B cell (primary cell): Measurements from ENCODE around the gene CGB1. TPM values are rescaled to one million over a fixed set of nuclear protein-coding genes. Genes with fewer than 3 reads are reported as not detected.

Experiments
- ATAC-seq: fragments of 200-7000 bp; cut with Tn5 transposase; one replicate; pipeline ENCODE4 v1.10.0; 2021; ENCODE audit warnings: low read depth, mild to moderate bottlenecking, moderate number of reproducible peaks, moderate library complexity
- CTCF ChIA-PET: fragments of 350-600 bp; sonication (Branson Sonifier 250); formaldehyde crosslinking; loops from one replicate; lab custom pipeline; 2021; ENCODE audit warnings: antibody characterized with exemption, inconsistent platforms; lab: Charles Lee
- POLR2A ChIA-PET: fragments of 350-600 bp; sonication (Branson Sonifier 250); formaldehyde crosslinking; loops from one replicate; lab custom pipeline; 2021; ENCODE audit warnings: antibody characterized with exemption; lab: Charles Lee
- DNase-seq: peaks from one replicate; pipeline ENCODE4 v3.0.0; 2013
- H2AFZ ChIP-seq: 2 replicates; pipeline ENCODE4 v1.6.1; 2012; ENCODE audit warnings: mild to moderate bottlenecking, low read depth, low read length; ENCODE audit not compliant: insufficient read depth, poor library complexity, severe bottlenecking
- H3K27ac ChIP-seq, 2 donors: 1 replicate in 1 of 2; 2 replicates in 1 of 2; pipeline ENCODE4 v1.5.1; 2012 to 2013; ENCODE audit warnings: low read length in 2 of 2, mild to moderate bottlenecking in 2 of 2, moderate library complexity in 1 of 2
- H3K27me3 ChIP-seq, 4 experiments: fragments of 200-600 bp in 1 of 4; sonication (generic) in 1 of 4; replicated peaks in 1 of 4; 1 replicate in 2 of 4; 2 replicates in 2 of 4; pipeline versions ENCODE4 v1.6.1 to v1.7.0; 2013 to 2016; ENCODE audit warnings: low read length in 3 of 4, mild to moderate bottlenecking in 2 of 4, mixed read lengths in 1 of 4, moderate library complexity in 1 of 4; ENCODE audit not compliant: insufficient read depth in 4 of 4, control insufficient read depth in 3 of 4; ENCODE audit errors: control extremely low read depth in 1 of 4
- H3K36me3 ChIP-seq, 2 experiments: replicated peaks in 1 of 2; 1 replicate in 1 of 2; 2 replicates in 1 of 2; pipeline versions ENCODE4 v1.6.1 to v1.7.1; 2013; ENCODE audit warnings: low read length in 1 of 2; ENCODE audit not compliant: insufficient read depth in 2 of 2, control insufficient read depth in 1 of 2; ENCODE audit errors: control extremely low read depth in 1 of 2, extremely low read depth in 1 of 2
- H3K4me1 ChIP-seq, 2 donors: fragments of 200-600 bp in 1 of 2; sonication (generic) in 1 of 2; 1 replicate in 1 of 2; 2 replicates in 1 of 2; pipeline versions ENCODE4 v1.5.1 to v1.6.1; 2013 to 2017; ENCODE audit warnings: low read length in 2 of 2; ENCODE audit not compliant: control insufficient read depth in 2 of 2, insufficient read depth in 2 of 2
- H3K4me2 ChIP-seq: replicated peaks from 2 replicates; pipeline ENCODE3; 2012; ENCODE audit warnings: mild to moderate bottlenecking, low read depth, low read length; ENCODE audit not compliant: poor library complexity, severe bottlenecking
- H3K4me3 ChIP-seq, 5 experiments: fragments of 200-600 bp in 1 of 5; sonication (generic) in 1 of 5; 1 replicate in 3 of 5; 2 replicates in 2 of 5; pipeline versions ENCODE4 v1.5.1 to v1.7.0; 2011 to 2016; ENCODE audit warnings: low read length in 4 of 5, mild to moderate bottlenecking in 4 of 5, low read depth in 2 of 5, control low read depth in 1 of 5, moderate library complexity in 1 of 5; ENCODE audit not compliant: insufficient read depth in 1 of 5; ENCODE audit errors: control extremely low read depth in 1 of 5, extremely low read depth in 1 of 5
- H3K79me2 ChIP-seq: fragments of 200-600 bp; sonication (generic); one replicate; pipeline ENCODE4 v1.6.0; 2016; ENCODE audit warnings: low read length; ENCODE audit not compliant: control insufficient read depth, insufficient read depth
- H3K9ac ChIP-seq: fragments of 200-600 bp; sonication (generic); 2 replicates; pipeline ENCODE4 v1.6.1; 2017; ENCODE audit warnings: mild to moderate bottlenecking, low read length, moderate library complexity
- H3K9me3 ChIP-seq, 3 donors: one replicate each; pipeline versions ENCODE4 v1.6.1 to v1.7.1; 2013; ENCODE audit warnings: low read length in 2 of 3; ENCODE audit not compliant: control insufficient read depth in 2 of 3, insufficient read depth in 1 of 3; ENCODE audit errors: control extremely low read depth in 1 of 3
- H4K20me1 ChIP-seq: 2 replicates; pipeline ENCODE4 v1.6.0; 2012; ENCODE audit warnings: mild to moderate bottlenecking, low read length; ENCODE audit not compliant: insufficient read depth, control insufficient read depth, poor library complexity, severe bottlenecking
- H3K27ac Mint-ChIP-seq: one replicate; pipeline ENCODE4 v1.8.0; 2021; ENCODE audit warnings: mixed read lengths
- H3K27me3 Mint-ChIP-seq: one replicate; pipeline ENCODE4 v1.8.0; 2021; ENCODE audit warnings: mixed read lengths
- H3K4me1 Mint-ChIP-seq: one replicate; pipeline ENCODE4 v1.8.0; 2021; ENCODE audit warnings: mixed read lengths
- H3K4me3 Mint-ChIP-seq: one replicate; pipeline ENCODE4 v1.8.0; 2021; ENCODE audit warnings: mixed read lengths
- H3K9me3 Mint-ChIP-seq: one replicate; pipeline ENCODE4 v1.8.0; 2022; ENCODE audit warnings: mixed read lengths; ENCODE audit not compliant: insufficient read depth
- CTCF ChIP-seq: fragments of 200-600 bp; IDR thresholded peaks from one replicate; pipeline ENCODE4 v1.8.0; 2022; ENCODE audit warnings: antibody characterized with exemption, mild to moderate bottlenecking
- EZH2 ChIP-seq: IDR thresholded peaks from 2 replicates; pipeline ENCODE4 v1.6.1; 2012; ENCODE audit warnings: borderline replicate concordance, low read depth, mild to moderate bottlenecking, moderate library complexity, low read length; ENCODE audit not compliant: insufficient read depth, poor library complexity, severe bottlenecking
- whole genome bisulfite sequencing: methylation state at CpG from one replicate; pipeline ENCODE4 v1.1.5; 2013; ENCODE audit warnings: missing lambda C conversion rate; ENCODE audit not compliant: insufficient coverage; 5-methylcytosine and 5-hydroxymethylcytosine counted together
- intact Hi-C: fragments of 100-400 bp; cut with micrococcal nuclease; formaldehyde crosslinking; loops from one replicate; pipeline ENCODE4 v1.10.0; 2022
- polyA plus RNA-seq: library from polyadenylated mRNA; depleted of rRNA; stranded (reverse); fragments of >200 nt; gene quantifications from 2 replicates; pipeline ENCODE4 v1.2.3, GENCODE V29; 2012
- total RNA-seq, 2 donors: library from RNA; stranded (reverse); fragments of 120-200 nt in 1 of 2; gene quantifications; 1 replicate in 1 of 2; 2 replicates in 1 of 2; pipeline versions ENCODE4 v1.2.3 to v1.2.4, GENCODE V29; 2013 to 2022

The CGB1 gene
- total and polyA plus RNA-seq, 2 donors (not counting 1 experiment from before 2014, with no cell fraction given) = not detected

DNA sequence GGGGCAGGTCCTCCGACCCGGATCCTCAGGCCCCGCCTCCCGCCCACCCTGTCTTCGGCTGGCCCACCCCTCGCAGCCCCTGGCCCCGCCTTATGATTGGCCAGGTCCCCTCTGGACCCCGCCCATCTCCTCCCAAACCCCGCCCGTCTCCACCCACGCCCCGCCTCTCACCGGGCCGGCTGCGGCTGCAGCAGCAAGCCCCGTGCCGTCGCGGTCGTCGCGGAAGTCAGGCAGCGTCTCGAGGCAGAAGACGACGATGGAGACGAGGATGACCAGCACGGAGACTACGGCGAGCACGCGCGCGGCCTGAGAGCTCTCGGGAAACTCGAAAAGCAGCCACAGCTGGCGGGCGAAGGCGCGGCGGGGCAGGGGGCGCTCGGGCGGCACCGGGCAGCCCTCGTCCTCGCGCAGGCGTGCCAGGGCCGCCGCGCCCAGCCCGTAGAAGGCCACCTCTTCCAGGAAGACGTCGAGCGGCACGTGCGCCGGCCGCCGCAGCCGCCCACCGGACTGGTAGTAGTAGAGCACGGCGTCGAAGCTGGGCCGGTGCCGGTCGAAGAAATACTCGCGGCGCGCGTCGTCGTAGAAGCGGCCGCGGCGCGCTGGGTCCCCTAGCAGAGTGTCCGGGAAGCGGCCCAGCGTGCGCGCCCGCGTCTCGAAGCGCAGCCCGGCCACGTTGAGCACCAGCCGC lies 35.3 kb upstream of the CGB1 start:
- no peaks in the 10 kb centered on the region for H3K36me3 ChIP-seq
- no peak overlapping the region for H3K4me3 ChIP-seq
- peak overlapping the region; percentile 45 for H3K4me2 ChIP-seq
- intact Hi-C loops = no loop called here
- Mint-ChIP-seq H3K9me3 (peaks cover 1% of the 10 kb centered on the region), H3K4me1 (peaks cover 11% of the 10 kb centered on the region), H3K4me3 (peak overlapping the region; percentile 13), H3K27ac (no peak overlapping the region), H3K27me3 (peaks cover 66% of the 10 kb centered on the region)
- ChIA-PET POLR2A (no interaction called here), CTCF (no interaction called here)
- H3K9me3 ChIP-seq = peaks cover 0 to 20% (median 0%) of the 10 kb centered on the region in 3 donors
- ATAC-seq (peak; percentile 24), DNase-seq (peak; percentile 36)
- H4K20me1 ChIP-seq = no peaks in the 10 kb centered on the region
- H3K27ac ChIP-seq = no peak overlapping the region
- no peaks in the 10 kb centered on the region for H3K79me2 ChIP-seq
- TF ChIP-seq CTCF = no peak
- TF ChIP-seq EZH2 = no peak
- 16% methylated on average over 91 of the region's 93 CpGs for WGBS
- H3K4me1 ChIP-seq = peaks cover 7 to 16% of the 10 kb centered on the region in 2 donors
- peaks cover 0 to 64% (median 23%) of the 10 kb centered on the region in 4 experiments for H3K27me3 ChIP-seq
- H3K9ac ChIP-seq = no peak overlapping the region
- peak overlapping the region; percentile 16 for H2AFZ ChIP-seq

GRCh38 chr19:49070416-49070815 lies 33.7 kb upstream of the CGB1 start:
- Histone ChIP-seq H2AFZ (no peak overlapping the region), H3K27me3 (peaks cover 0 to 72% (median 31%) of the 10 kb centered on the region in 4 experiments), H3K4me3 (no peak overlapping the region), H3K4me2 (no peak overlapping the region), H3K4me1 (peaks cover 7 to 16% of the 10 kb centered on the region in 2 donors), H4K20me1 (no peaks in the 10 kb centered on the region), H3K79me2 (no peaks in the 10 kb centered on the region), H3K27ac (no peak overlapping the region), H3K9me3 (peaks cover 0 to 20% (median 0%) of the 10 kb centered on the region in 3 donors), H3K36me3 (no peaks in the 10 kb centered on the region), H3K9ac (no peak overlapping the region)
- peaks cover 14% of the 10 kb centered on the region for H3K4me1 Mint-ChIP-seq
- no peak overlapping the region for H3K27ac Mint-ChIP-seq
- DNase-seq = no peak
- ChIA-PET CTCF (interaction anchor here (0.8 to 1.5 kb wide), 3 partner anchors 12 to 138 kb away, joined by 3 to 5 read pairs (median 3); no protein-coding TSS in a partner anchor), POLR2A (interaction anchor here (0.5 kb wide), 1 partner anchor 255 kb away, joined by 3 read pairs; no protein-coding TSS in a partner anchor)
- peaks cover 1% of the 10 kb centered on the region for H3K9me3 Mint-ChIP-seq
- H3K4me3 Mint-ChIP-seq = peak overlapping the region; percentile 26
- peaks cover 77% of the 10 kb centered on the region for H3K27me3 Mint-ChIP-seq
- 93% methylated on average over 21 of the region's 21 CpGs for WGBS
- intact Hi-C loops = no loop called here
- TF ChIP-seq CTCF (no peak), EZH2 (no peak)
- no peak for ATAC-seq
